OCI-LY7 (cell line): ENCODE measurements around the gene CCDC78.

Experiments used
- EZH2phosphoT487 ChIP-seq: fragments of 200-600 bp; sonication (generic); IDR thresholded peaks from 2 replicates; pipeline ENCODE4 v1.6.1; 2018; ENCODE audit warnings: low read depth, borderline replicate concordance, mild to moderate bottlenecking, mixed run types, antibody characterized with exemption, low read length, moderate library complexity, mixed read lengths
- TF ChIP-seq, protein P1 (sequence below): fragments of 200-600 bp; sonication (generic); conservative IDR thresholded peaks from 2 replicates; pipeline ENCODE4 v1.5.1; 2014; ENCODE audit warnings: mild to moderate bottlenecking, antibody characterized with exemption, low read length, moderate library complexity, mixed read lengths

DNA sequence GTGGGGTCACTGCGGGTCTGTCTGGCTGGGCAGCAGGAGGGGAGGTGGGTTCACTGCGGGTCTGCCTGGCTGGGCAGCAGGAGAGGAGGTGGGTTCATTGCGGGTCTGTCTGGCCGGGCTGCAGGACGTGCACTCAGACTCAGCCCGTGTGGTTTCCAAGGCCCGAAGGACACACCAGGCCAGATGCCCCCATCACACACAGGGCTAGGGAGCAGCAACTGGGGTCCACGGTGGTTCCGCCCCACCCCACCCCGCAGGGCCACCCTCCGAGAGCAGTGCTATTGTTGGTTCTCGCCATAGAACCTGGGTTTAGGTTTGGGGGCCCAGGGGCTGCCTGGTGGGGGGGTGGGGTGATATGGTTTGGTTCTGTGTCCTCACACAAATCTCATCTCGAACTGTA is 20.4 kb upstream of the CCDC78 start:
- TF ChIP-seq, protein P1, sequence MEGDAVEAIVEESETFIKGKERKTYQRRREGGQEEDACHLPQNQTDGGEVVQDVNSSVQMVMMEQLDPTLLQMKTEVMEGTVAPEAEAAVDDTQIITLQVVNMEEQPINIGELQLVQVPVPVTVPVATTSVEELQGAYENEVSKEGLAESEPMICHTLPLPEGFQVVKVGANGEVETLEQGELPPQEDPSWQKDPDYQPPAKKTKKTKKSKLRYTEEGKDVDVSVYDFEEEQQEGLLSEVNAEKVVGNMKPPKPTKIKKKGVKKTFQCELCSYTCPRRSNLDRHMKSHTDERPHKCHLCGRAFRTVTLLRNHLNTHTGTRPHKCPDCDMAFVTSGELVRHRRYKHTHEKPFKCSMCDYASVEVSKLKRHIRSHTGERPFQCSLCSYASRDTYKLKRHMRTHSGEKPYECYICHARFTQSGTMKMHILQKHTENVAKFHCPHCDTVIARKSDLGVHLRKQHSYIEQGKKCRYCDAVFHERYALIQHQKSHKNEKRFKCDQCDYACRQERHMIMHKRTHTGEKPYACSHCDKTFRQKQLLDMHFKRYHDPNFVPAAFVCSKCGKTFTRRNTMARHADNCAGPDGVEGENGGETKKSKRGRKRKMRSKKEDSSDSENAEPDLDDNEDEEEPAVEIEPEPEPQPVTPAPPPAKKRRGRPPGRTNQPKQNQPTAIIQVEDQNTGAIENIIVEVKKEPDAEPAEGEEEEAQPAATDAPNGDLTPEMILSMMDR, result no peak
- no peak for TF ChIP-seq EZH2phosphoT487
